ENCODE results near the gene MAML2.

DNA sequence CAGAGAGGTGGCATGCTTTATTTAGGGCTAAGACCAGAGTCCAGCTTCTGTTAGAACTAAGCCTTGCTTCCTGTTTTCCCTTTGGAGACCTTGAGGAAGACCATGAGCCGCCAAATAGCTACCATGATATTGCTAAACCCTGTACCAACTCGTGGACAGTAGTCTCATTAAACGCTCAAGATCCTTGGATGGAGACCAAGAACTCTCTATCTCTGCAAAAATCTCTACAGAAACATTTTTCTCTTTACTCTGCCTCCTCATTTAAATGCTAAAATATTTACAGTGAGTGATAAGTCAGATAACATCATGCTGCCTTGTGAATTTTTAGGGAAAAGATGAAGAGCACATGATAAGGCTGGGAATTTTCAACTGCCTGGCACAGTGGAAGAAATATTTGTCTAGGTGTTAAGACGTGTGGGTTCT, 197.8 kb downstream of the MAML2 start:
- TF ChIP-seq, protein P1, sequence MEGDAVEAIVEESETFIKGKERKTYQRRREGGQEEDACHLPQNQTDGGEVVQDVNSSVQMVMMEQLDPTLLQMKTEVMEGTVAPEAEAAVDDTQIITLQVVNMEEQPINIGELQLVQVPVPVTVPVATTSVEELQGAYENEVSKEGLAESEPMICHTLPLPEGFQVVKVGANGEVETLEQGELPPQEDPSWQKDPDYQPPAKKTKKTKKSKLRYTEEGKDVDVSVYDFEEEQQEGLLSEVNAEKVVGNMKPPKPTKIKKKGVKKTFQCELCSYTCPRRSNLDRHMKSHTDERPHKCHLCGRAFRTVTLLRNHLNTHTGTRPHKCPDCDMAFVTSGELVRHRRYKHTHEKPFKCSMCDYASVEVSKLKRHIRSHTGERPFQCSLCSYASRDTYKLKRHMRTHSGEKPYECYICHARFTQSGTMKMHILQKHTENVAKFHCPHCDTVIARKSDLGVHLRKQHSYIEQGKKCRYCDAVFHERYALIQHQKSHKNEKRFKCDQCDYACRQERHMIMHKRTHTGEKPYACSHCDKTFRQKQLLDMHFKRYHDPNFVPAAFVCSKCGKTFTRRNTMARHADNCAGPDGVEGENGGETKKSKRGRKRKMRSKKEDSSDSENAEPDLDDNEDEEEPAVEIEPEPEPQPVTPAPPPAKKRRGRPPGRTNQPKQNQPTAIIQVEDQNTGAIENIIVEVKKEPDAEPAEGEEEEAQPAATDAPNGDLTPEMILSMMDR (IDR thresholded peaks at IDR 0.05), result no peak
- no peak for TF ChIP-seq POLR2A (IDR thresholded peaks at IDR 0.05)
